Left renal pelvis (tissue), 4 donors: ENCODE measurements around the gene IFNA21. TPM values are rescaled to one million over a fixed set of nuclear protein-coding genes. Genes with fewer than 3 reads are reported as not detected.
"Not testable (repeated sequence)": the region's sequence is repeated elsewhere in the genome, so short reads cannot be mapped to it uniquely, and the experiment has no call there.

Experiments
- DNase-seq, 4 donors: peaks; one replicate each; pipeline ENCODE4 v3.0.0-alpha.2; 2013; ENCODE audit warnings: low read depth in 4 of 4, low spot score in 3 of 4
- polyA plus RNA-seq, 4 donors: library from polyadenylated mRNA; unstranded; fragments of 120-200 nt; gene quantifications; one replicate each; pipeline ENCODE4 v1.2.1, GENCODE V29; 2013; ENCODE audit not compliant: insufficient read length in 4 of 4

Gene IFNA21
- under 1 TPM in 1 of 4 donors, not detected in 3; 0.15 TPM for polyA plus RNA-seq

DNA sequence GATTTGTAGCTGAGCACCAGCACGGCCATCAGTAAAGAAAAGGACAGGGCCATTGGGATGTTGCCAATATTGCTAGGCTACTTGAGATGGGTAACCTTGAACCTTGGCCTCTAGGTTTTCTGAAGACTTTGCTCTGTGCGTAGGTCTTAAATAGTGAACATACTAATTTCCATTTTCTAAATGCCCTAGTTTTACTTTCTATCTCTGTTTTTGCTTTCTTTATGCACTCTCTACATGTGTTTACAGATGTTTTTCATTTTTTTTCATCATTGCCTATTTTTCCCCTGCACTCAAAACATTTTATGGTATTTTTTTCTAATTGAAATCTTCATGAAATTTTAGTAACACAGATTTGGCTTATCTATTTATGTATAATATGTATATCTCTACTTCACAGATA lies at the start of gene IFNA21:
IFNA21 (minus strand) TSS at position 101 of the 400 bp plus-strand sequence; CDS start at position 53, 48 bp downstream.
- DNase-seq, result not testable (repeated sequence)

DNA sequence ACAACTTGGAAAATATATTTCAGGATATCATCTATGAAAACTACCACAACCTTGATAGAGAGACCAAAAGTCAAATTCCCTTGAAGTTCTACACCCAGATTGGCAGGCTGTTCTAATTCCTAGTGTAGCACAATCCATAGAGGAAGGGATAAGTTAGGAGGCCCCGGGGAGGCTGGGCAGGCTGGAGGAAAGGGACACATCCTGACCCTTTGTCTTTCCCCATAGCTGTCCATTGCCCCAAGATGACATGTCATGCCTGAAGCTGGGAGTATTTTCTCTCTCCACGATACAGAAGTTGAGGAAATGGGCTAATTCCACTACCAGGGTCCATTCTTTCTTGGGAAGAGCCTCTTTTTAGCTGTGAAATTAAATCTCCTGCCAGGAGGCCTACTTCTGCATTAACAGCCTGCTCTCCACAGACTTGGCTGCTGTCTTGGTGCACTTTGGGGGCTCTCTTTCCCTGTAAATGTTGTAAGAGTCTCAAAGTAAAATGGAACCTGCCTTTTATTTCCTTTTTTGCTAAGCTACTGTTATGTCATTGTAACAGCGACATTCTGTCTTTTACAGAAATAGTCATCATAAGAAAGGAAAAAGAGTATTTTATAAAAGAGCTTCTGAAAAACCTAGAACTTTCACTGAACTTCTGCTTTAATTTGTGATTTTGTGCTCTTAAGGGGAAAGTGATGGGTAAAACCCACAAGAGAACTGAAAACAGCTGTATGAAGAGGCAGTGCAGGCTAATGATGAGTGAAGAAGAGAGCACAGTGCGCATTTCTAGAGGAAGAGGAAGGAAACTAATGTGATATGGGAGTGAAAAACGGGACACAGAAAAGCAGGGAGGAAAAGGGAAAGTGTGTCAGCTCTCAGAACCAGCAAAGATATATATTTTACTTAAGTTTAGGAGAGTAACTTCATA lies 47.2 kb upstream of the IFNA21 start:
- not testable (repeated sequence) for DNase-seq

GRCh38 chr9:21212160-21212559 lies 45.7 kb upstream of the IFNA21 start:
- not testable (repeated sequence) for DNase-seq

- not testable (repeated sequence) for DNase-seq
These were observed 44.3 kb upstream of the IFNA21 start for GRCh38 chr9:21210782-21211181.

DNA sequence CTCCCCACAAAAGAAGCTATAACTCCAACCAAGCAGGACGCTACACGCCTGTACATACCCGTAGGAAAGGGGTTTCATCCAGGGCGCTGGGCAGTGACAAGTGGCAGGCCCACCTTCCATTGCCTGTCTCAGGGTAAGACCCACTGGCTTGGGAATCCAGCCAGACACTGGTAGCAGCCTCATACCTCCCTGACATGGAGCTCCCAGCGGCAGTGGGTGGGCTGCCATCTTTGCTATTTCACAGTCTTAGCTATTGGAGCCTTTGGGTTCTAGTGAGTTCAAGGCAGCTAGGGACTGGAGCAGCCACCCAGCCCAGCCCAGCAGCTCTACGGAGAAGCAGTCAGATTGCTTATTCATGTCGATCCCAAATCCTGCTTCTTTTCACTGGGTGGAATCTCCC lies 43.9 kb upstream of the IFNA21 start:
- no peak for DNase-seq

GRCh38 chr9:21207043-21207442 lies 40.6 kb upstream of the IFNA21 start, which contains the start of gene IFNA10:
Gene IFNA10, minus strand, starts transcription at chr9:21207143. Its CDS starts 46 bp downstream, at chr9:21207097.
- not testable (repeated sequence) for DNase-seq

GRCh38 chr9:21205204-21205603 lies 38.7 kb upstream of the IFNA21 start:
- no peak for DNase-seq

GRCh38 chr9:21202105-21202504 lies 35.6 kb upstream of the IFNA21 start, which contains the start of gene IFNA7:
Gene IFNA7, minus strand, starts transcription at chr9:21202205. Its CDS starts 40 bp downstream, at chr9:21202165.
- DNase-seq, result not testable (repeated sequence)

- DNase-seq, result not testable (repeated sequence)
These were observed 28.7 kb upstream of the IFNA21 start for GRCh38 chr9:21194867-21195776.

DNA sequence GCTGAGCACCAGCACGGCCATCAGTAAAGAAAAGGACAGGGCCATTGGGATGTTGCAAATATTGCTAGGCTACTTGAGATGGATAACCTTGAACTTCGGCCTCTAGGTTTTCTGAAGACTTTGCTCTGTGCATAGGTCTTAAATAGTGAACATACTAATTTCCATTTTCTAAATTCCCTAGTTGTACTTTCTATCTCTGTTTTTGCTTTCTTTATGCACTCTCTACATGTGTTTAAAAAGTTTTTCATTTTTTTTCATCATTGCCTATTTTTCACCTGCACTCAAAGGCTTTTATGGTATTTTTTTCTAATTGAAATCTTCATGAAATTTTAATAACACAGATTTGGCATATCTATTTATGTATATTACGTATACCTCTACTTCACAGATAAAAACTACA lies 21.0 kb upstream of the IFNA21 start, which contains the start of gene IFNA4:
IFNA4 (minus strand) TSS at position 101 of the 400 bp plus-strand sequence; CDS start at position 45, 56 bp downstream.
- not testable (repeated sequence) for DNase-seq

- not testable (repeated sequence) for DNase-seq
These were observed 16.6 kb upstream of the IFNA21 start for GRCh38 chr9:21182810-21183736.

GRCh38 chr9:21174671-21175070 lies 8.2 kb upstream of the IFNA21 start:
- no peak for DNase-seq

DNA sequence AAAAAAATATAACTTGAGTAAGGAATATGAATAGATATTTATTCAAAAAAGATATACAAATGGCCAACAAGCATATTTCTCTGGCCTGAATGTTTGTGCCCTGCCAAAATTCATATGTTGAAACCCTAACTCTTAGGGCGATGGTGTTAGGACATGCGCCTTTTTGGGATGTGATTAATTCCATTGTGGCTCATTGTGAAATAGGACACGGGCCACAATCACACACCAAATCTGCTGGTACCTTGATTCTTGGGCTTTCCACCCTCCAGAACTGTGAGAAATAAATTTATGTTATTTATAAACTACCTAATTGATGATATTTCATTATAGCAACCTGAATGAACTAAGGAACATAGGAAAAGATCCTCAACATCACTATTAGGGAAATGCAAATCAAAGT lies 5.7 kb upstream of the IFNA21 start:
- DNase-seq, result no peak

- DNase-seq, result no peak
These were observed 4.9 kb upstream of the IFNA21 start for GRCh38 chr9:21171351-21171750.

- no peak for DNase-seq
These were observed 944 bp downstream of the IFNA21 start for GRCh38 chr9:21165516-21165915.

DNA sequence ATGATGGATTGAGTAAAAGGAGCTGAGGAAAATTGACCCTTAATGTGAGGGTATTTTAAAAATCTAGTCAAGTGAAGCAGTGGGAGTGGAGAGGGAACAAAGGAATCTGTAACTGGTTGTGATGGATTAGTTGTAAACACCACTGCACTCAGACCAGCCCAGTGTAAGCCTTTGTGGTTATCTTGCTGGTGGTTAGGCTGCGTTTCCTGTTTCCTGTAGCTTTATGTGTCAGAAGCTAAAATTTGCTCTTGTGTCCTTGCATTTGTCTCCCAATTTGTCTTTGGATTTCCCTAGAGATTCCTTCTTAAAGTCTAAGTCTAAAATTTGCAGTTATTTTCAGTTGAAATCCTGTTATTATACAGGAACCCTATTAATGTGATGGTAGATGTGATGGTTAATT lies 6.3 kb downstream of the IFNA21 start:
- no peak for DNase-seq

- no peak for DNase-seq
These were observed 11.0 kb downstream of the IFNA21 start for GRCh38 chr9:21155501-21155900.

- no peak for DNase-seq
These were observed 12.3 kb downstream of the IFNA21 start for GRCh38 chr9:21154018-21154608.

DNA sequence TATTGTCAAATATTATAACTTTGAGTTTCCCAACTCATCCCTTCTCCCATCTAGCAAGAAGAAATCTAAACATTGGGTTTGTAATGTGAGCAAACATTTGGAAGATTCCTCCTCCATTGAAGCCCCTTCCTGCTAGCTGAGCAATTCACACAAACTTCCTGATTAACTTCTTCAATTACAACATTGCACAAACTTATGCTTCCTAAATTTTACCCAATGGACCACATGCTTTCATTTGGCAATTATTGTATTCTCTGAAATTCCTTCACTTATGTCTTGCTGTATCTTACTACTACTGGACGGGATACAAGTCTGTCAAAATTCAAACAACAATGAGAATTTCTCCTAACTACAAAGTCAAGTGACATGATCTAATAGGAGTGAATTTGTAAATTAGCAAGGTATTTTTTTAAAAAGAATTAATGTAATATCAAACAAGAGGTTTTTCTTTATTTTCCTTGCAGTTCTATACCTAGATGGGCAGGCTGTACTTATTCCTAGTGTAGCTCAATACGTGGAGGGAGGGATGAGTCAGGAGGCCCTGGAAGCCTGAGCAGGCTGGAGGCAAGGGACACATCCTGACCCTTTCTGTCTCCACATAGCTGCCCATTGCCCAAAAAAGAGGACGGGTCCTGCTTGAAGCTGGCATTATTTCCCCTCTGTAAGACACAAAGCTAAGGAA lies 13.0 kb downstream of the IFNA21 start:
- DNase-seq, result no peak
